MM.1S (cell line): ENCODE data around the gene BMPR1A.

Source experiments
- DNase-seq: peaks from one replicate; pipeline ENCODE4 v3.0.0-alpha.2; 2015
- H2AFZ ChIP-seq: fragments of 300-600 bp; sonication (generic); 2 replicates; pipeline ENCODE4 v1.6.0; 2016; ENCODE audit warnings: antibody characterized with exemption, low read length
- H3F3A ChIP-seq: fragments of 300-600 bp; sonication (generic); 2 replicates; pipeline ENCODE4 v1.6.1; 2016; ENCODE audit warnings: mild to moderate bottlenecking, antibody characterized with exemption, low read length, moderate library complexity, mixed read lengths; ENCODE audit not compliant: insufficient read depth
- H3K27ac ChIP-seq: fragments of 300-600 bp; sonication (generic); 2 replicates; pipeline ENCODE4 v1.5.1; 2016; ENCODE audit warnings: mild to moderate bottlenecking, low read length
- H3K27me3 ChIP-seq: fragments of 300-600 bp; sonication (generic); replicated peaks from 2 replicates; pipeline ENCODE4 v1.6.0; 2016; ENCODE audit warnings: low read length; ENCODE audit not compliant: insufficient read depth
- H3K36me3 ChIP-seq: fragments of 300-600 bp; sonication (generic); replicated peaks from 2 replicates; pipeline ENCODE4 v1.6.1; 2016; ENCODE audit warnings: mild to moderate bottlenecking, low read length, mixed read lengths; ENCODE audit not compliant: insufficient read depth
- H3K4me1 ChIP-seq: fragments of 300-600 bp; sonication (generic); 2 replicates; pipeline ENCODE4 v1.6.1; 2016; ENCODE audit warnings: low read length, mixed read lengths
- H3K4me2 ChIP-seq: fragments of 300-600 bp; sonication (generic); 2 replicates; pipeline ENCODE4 v1.6.0; 2016; ENCODE audit warnings: low read depth, low read length
- H3K4me3 ChIP-seq: fragments of 300-600 bp; sonication (generic); 2 replicates; pipeline ENCODE4 v1.5.1; 2016; ENCODE audit warnings: low read length, mixed read lengths
- H3K79me2 ChIP-seq: fragments of 300-600 bp; sonication (generic); 2 replicates; pipeline ENCODE4 v1.6.1; 2016; ENCODE audit warnings: mixed run types, low read length, mixed read lengths
- H3K9ac ChIP-seq: fragments of 300-600 bp; sonication (generic); 2 replicates; pipeline ENCODE4 v1.6.1; 2016; ENCODE audit warnings: low read length, mixed read lengths
- H3K9me2 ChIP-seq: fragments of 300-600 bp; sonication (generic); replicated peaks from 2 replicates; pipeline ENCODE4 v1.6.1; 2016; ENCODE audit warnings: mild to moderate bottlenecking, low read length, mixed read lengths; ENCODE audit not compliant: insufficient read depth
- H3K9me3 ChIP-seq: fragments of 300-600 bp; sonication (generic); replicated peaks from 2 replicates; pipeline ENCODE4 v1.6.1; 2016; ENCODE audit warnings: mild to moderate bottlenecking, low read length, mixed read lengths; ENCODE audit not compliant: insufficient read depth
- H4K20me1 ChIP-seq: fragments of 300-600 bp; sonication (generic); 2 replicates; pipeline ENCODE4 v1.6.1; 2016; ENCODE audit warnings: mild to moderate bottlenecking, low read length, moderate library complexity, mixed read lengths; ENCODE audit not compliant: insufficient read depth
- CTCF ChIP-seq: fragments of 300-600 bp; sonication (generic); IDR thresholded peaks from 2 replicates; pipeline ENCODE4 v1.5.1; 2016; ENCODE audit warnings: antibody characterized with exemption, low read length, mixed read lengths
- EZH2 ChIP-seq: fragments of 300-600 bp; sonication (generic); optimal IDR thresholded peaks from 2 replicates; pipeline ENCODE3; 2017; ENCODE audit warnings: low read depth, mild to moderate bottlenecking, antibody characterized with exemption, low read length, mixed read lengths
- EZH2phosphoT487 ChIP-seq: fragments of 300-600 bp; sonication (generic); IDR thresholded peaks from 2 replicates; pipeline ENCODE4 v1.6.1; 2018; ENCODE audit warnings: antibody characterized with exemption, low read length

Gene BMPR1A

GRCh38 chr10:86962136-86962980, 205.9 kb downstream of the BMPR1A start:
- Histone ChIP-seq H3K27ac (no peak overlapping the region), H3K9ac (no peak overlapping the region), H3K9me3 (no peaks in the 10 kb centered on the region), H3K4me3 (no peak overlapping the region), H3K36me3 (no peaks in the 10 kb centered on the region), H3K9me2 (no peaks in the 10 kb centered on the region), H3K4me1 (0 out of 2 replicates have a peak, but pooled peaks cover 3% of the 10 kb centered on the region), H3K4me2 (no peak overlapping the region), H4K20me1 (no peaks in the 10 kb centered on the region), H2AFZ (no peak overlapping the region), H3K79me2 (no peaks in the 10 kb centered on the region), H3F3A (no peaks in the 10 kb centered on the region), H3K27me3 (no peaks in the 10 kb centered on the region)
- no peak for DNase-seq
- TF ChIP-seq EZH2 (no peak), CTCF (no peak), EZH2phosphoT487 (no peak)

- Histone ChIP-seq H3K27ac (no peak overlapping the region), H3K4me1 (0 out of 2 replicates have a peak, but pooled peaks cover 3% of the 10 kb centered on the region), H3K9ac (no peak overlapping the region), H3K27me3 (no peaks in the 10 kb centered on the region), H3K4me3 (no peak overlapping the region), H3K79me2 (no peaks in the 10 kb centered on the region), H3K9me2 (no peaks in the 10 kb centered on the region), H3K4me2 (no peak overlapping the region), H3F3A (no peaks in the 10 kb centered on the region), H3K36me3 (no peaks in the 10 kb centered on the region), H4K20me1 (no peaks in the 10 kb centered on the region), H3K9me3 (no peaks in the 10 kb centered on the region), H2AFZ (no peak overlapping the region)
- TF ChIP-seq CTCF (no peak), EZH2 (no peak), EZH2phosphoT487 (no peak)
- DNase-seq, result no peak
These were observed 206.5 kb downstream of the BMPR1A start for GRCh38 chr10:86962981-86963310.

- H3K27ac ChIP-seq, result no peak overlapping the region
- no peak overlapping the region for H3K4me3 ChIP-seq
- H3K36me3 ChIP-seq, result no peaks in the 10 kb centered on the region
- DNase-seq, result no peak
- H3K9me2 ChIP-seq, result no peaks in the 10 kb centered on the region
- H4K20me1 ChIP-seq, result no peaks in the 10 kb centered on the region
- H3K27me3 ChIP-seq, result no peaks in the 10 kb centered on the region
- H3K79me2 ChIP-seq, result no peaks in the 10 kb centered on the region
- TF ChIP-seq CTCF (no peak), EZH2 (no peak), EZH2phosphoT487 (no peak)
- no peak overlapping the region for H3K4me2 ChIP-seq
- H3K9me3 ChIP-seq, result no peaks in the 10 kb centered on the region
- H3K9ac ChIP-seq, result no peak overlapping the region
- no peaks in the 10 kb centered on the region for H3F3A ChIP-seq
- H2AFZ ChIP-seq, result no peak overlapping the region
- 0 out of 2 replicates have a peak, but pooled peaks cover 3% of the 10 kb centered on the region for H3K4me1 ChIP-seq
These were observed 207.0 kb downstream of the BMPR1A start for GRCh38 chr10:86963341-86963919.
